Panc1 (cell line): ENCODE measurements around the gene MYMK. TPM values are rescaled to one million over a fixed set of nuclear protein-coding genes. Genes with fewer than 3 reads are reported as not detected.

Experiments
- ATAC-seq: fragments of 200-7000 bp; cut with Tn5 transposase; 2 replicates; pipeline ENCODE4 v1.9.1; 2020; ENCODE audit warnings: mild to moderate bottlenecking, moderate library complexity
- BruUV-seq: library from RNA; stranded (reverse); fragments of 400-500 nt; replicated peaks from 2 replicates; lab custom pipeline; 2021; lab: Mats Ljungman, UMichigan
- CTCF ChIA-PET: fragments of 300-600 bp; sonication (Branson Sonifier 250); formaldehyde crosslinking; loops from one replicate; lab custom pipeline; 2022; ENCODE audit warnings: antibody characterized with exemption; lab: Charles Lee
- POLR2A ChIA-PET: fragments of 300-600 bp; sonication (Branson Sonifier 250); formaldehyde crosslinking; loops from one replicate; lab custom pipeline; 2022; ENCODE audit warnings: antibody characterized with exemption; lab: Charles Lee
- DNase-seq: peaks from one replicate; pipeline ENCODE4 v3.0.0-alpha.2; 2010; ENCODE audit warnings: low read depth, low spot score
- H3K27ac ChIP-seq: 2 replicates; pipeline ENCODE4 v1.5.1; 2011; ENCODE audit warnings: mild to moderate bottlenecking, low read length, inconsistent platforms
- H3K27me3 ChIP-seq: fragments of 200-500 bp; sonication (Bioruptor generic); 2 replicates; pipeline ENCODE4 v1.6.0; 2014; ENCODE audit warnings: low read length, inconsistent platforms; ENCODE audit not compliant: control insufficient read depth, insufficient read depth
- H3K36me3 ChIP-seq: fragments of 200-500 bp; sonication (Bioruptor generic); 2 replicates; pipeline ENCODE4 v1.5.1; 2014; ENCODE audit warnings: inconsistent platforms, mild to moderate bottlenecking, low read length, moderate library complexity; ENCODE audit not compliant: control insufficient read depth, insufficient read depth
- H3K4me1 ChIP-seq: 2 replicates; pipeline ENCODE4 v1.5.1; 2011; ENCODE audit warnings: inconsistent platforms, mild to moderate bottlenecking, low read length, moderate library complexity; ENCODE audit not compliant: control insufficient read depth, insufficient read depth
- H3K4me3 ChIP-seq, 2 experiments: 2 replicates each; pipeline ENCODE4 v1.5.1; 2011 to 2012; ENCODE audit warnings: low read depth in 2 of 2, low read length in 2 of 2, mild to moderate bottlenecking in 2 of 2, inconsistent platforms in 1 of 2, moderate library complexity in 1 of 2
- H3K9me3 ChIP-seq: fragments of 200-500 bp; sonication (Bioruptor generic); 2 replicates; pipeline ENCODE4 v1.5.1; 2014; ENCODE audit warnings: low read depth, mild to moderate bottlenecking, inconsistent platforms, low read length, moderate library complexity; ENCODE audit not compliant: control insufficient read depth, insufficient read depth
- POLR2AphosphoS5 ChIP-seq: IDR thresholded peaks from 2 replicates; pipeline ENCODE4 v1.6.1; 2012; ENCODE audit warnings: mild to moderate bottlenecking, low read depth, low read length, moderate library complexity
- REST ChIP-seq, 2 experiments: IDR thresholded peaks; 2 replicates each; pipeline ENCODE4 v1.6.1; 2011 to 2012; ENCODE audit warnings: low read depth in 2 of 2, control low read depth in 1 of 2, low read length in 1 of 2, mild to moderate bottlenecking in 1 of 2, moderate library complexity in 1 of 2; ENCODE audit not compliant: insufficient read depth in 1 of 2
- SIN3A ChIP-seq: IDR thresholded peaks from 2 replicates; pipeline ENCODE4 v1.6.1; 2012; ENCODE audit warnings: low read depth, mild to moderate bottlenecking, low read length, moderate library complexity, borderline replicate concordance; ENCODE audit not compliant: insufficient read depth
- TCF7L2 ChIP-seq: IDR thresholded peaks from 2 replicates; pipeline ENCODE4 v1.6.1; 2011; ENCODE audit warnings: mild to moderate bottlenecking, low read depth, low read length, inconsistent platforms
- in situ Hi-C: cut with HindIII; loops from 2 replicates; pipeline ENCODE4 v1.10.0; 2016; ENCODE audit warnings: low sequenced_read_pairs, low pct_unique_long_range_greater_than_20kb
- intact Hi-C: fragments of 100-400 bp; cut with micrococcal nuclease; formaldehyde crosslinking; loops from one replicate; pipeline ENCODE4 v1.10.0; 2022; ENCODE audit not compliant: unreplicated experiment
- total RNA-seq: library from RNA; stranded (reverse); gene quantifications from one replicate; pipeline ENCODE4 v1.2.1, GENCODE V29; 2021; ENCODE audit not compliant: unreplicated experiment
- TF ChIP-seq, protein P1 (sequence below): fragments of 450-650 bp; IDR thresholded peaks from 2 replicates; pipeline ENCODE4 v1.5.1; 2017; ENCODE audit warnings: mild to moderate bottlenecking

MYMK gene
- total RNA-seq, 1 experiment from 2014 or later = not detected

DNA sequence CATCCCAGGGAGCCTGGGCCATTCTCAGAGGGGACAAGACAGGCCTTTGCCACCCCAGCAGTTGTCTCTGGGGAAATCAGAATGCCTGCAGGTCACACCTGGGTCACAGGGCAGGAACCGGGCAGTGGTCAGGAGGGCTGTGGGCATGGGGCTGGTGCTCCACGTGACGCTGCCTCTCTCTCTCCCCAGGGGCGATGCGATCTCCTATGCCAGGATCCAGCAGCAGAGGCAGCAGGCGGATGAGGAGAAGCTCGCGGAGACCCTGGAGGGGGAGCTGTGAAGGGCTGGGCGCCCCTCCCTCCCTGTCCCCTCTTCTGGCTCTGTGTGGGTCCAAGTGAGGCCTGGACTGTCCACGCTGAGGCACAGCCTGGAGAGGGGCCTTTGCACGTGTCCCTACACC is 56.4 kb downstream of the MYMK start:
- H3K36me3 ChIP-seq = no peaks in the 10 kb centered on the region
- in situ Hi-C loops = no loop called here
- H3K27me3 ChIP-seq = no peaks in the 10 kb centered on the region
- H3K4me3 ChIP-seq = no peak overlapping the region
- no peak overlapping the region for H3K27ac ChIP-seq
- BruUV-seq = no TSS peak
- no peak for TF ChIP-seq REST (IDR thresholded peaks at IDR 0.05; ENCODE audit: insufficient read depth in 1 of 2, low read depth in 2 of 2, low read length in 1 of 2)
- DNase-seq (no peak), ATAC-seq (no peak)
- ChIA-PET POLR2A (interaction anchor here (0.6 kb wide), 1 partner anchor 244 kb away, joined by 3 read pairs; no protein-coding TSS in a partner anchor), CTCF (no interaction called here)
- H3K4me1 ChIP-seq = no peaks in the 10 kb centered on the region
- no peaks in the 10 kb centered on the region for H3K9me3 ChIP-seq
- intact Hi-C loops = no loop called here

GRCh38 chr9:133467101-133467500 is 57.7 kb downstream of the MYMK start:
- intact Hi-C loops (no loop called here), in situ Hi-C loops (no loop called here)
- Histone ChIP-seq H3K27ac (no peak overlapping the region), H3K4me1 (0 out of 2 replicates have a peak, but pooled peaks cover under 1% of the 10 kb centered on the region), H3K4me3 (no peak overlapping the region), H3K27me3 (no peaks in the 10 kb centered on the region), H3K9me3 (no peaks in the 10 kb centered on the region), H3K36me3 (no peaks in the 10 kb centered on the region)
- BruUV-seq = no TSS peak
- ChIA-PET CTCF (no interaction called here), POLR2A (no interaction called here)
- TF ChIP-seq TCF7L2 (no peak), REST (IDR thresholded peaks at IDR 0.05; ENCODE audit: insufficient read depth in 1 of 2, low read depth in 2 of 2, low read length in 1 of 2) (no peak), POLR2AphosphoS5 (no peak), SIN3A (no peak)
- TF ChIP-seq, protein P1, sequence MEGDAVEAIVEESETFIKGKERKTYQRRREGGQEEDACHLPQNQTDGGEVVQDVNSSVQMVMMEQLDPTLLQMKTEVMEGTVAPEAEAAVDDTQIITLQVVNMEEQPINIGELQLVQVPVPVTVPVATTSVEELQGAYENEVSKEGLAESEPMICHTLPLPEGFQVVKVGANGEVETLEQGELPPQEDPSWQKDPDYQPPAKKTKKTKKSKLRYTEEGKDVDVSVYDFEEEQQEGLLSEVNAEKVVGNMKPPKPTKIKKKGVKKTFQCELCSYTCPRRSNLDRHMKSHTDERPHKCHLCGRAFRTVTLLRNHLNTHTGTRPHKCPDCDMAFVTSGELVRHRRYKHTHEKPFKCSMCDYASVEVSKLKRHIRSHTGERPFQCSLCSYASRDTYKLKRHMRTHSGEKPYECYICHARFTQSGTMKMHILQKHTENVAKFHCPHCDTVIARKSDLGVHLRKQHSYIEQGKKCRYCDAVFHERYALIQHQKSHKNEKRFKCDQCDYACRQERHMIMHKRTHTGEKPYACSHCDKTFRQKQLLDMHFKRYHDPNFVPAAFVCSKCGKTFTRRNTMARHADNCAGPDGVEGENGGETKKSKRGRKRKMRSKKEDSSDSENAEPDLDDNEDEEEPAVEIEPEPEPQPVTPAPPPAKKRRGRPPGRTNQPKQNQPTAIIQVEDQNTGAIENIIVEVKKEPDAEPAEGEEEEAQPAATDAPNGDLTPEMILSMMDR = no peak
- DNase-seq = no peak
- no peak for ATAC-seq
